ENCODE results near the gene DCUN1D2. TPM values are rescaled to one million over a fixed set of nuclear protein-coding genes. Genes with fewer than 3 reads are reported as not detected.

Gene DCUN1D2
- total RNA-seq, 1 donor from 2014 or later, result 12.9 TPM

- H3K27me3 ChIP-seq (ENCODE audit: control insufficient read depth, insufficient read depth, low read length), result no peaks in the 10 kb centered on the region
- DNase-seq (ENCODE audit: low read depth), result peak; percentile 74
- no peaks in the 10 kb centered on the region for H3K36me3 ChIP-seq (ENCODE audit: control insufficient read depth, insufficient read depth, low read length)
- no peak for TF ChIP-seq CTCF (IDR thresholded peaks at IDR 0.05; ENCODE audit: insufficient read depth, low read length, poor library complexity, severe bottlenecking)
- peak overlapping the region; percentile 25 for H3K4me3 ChIP-seq (ENCODE audit: low read depth, low read length)
Observed at GRCh38 chr13:113410472-113411201, 79.9 kb downstream of the DCUN1D2 start.

- Histone ChIP-seq H3K27me3 (ENCODE audit: control insufficient read depth, insufficient read depth, low read length) (no peaks in the 10 kb centered on the region), H3K36me3 (ENCODE audit: control insufficient read depth, insufficient read depth, low read length) (no peaks in the 10 kb centered on the region), H3K4me3 (ENCODE audit: low read depth, low read length) (no peak overlapping the region)
- DNase-seq (ENCODE audit: low read depth), result no peak
- no peak for TF ChIP-seq CTCF (IDR thresholded peaks at IDR 0.05; ENCODE audit: insufficient read depth, low read length, poor library complexity, severe bottlenecking)
Observed at GRCh38 chr13:113408562-113408961, 81.9 kb downstream of the DCUN1D2 start.

- no peak for DNase-seq (ENCODE audit: low read depth)
- no peak for TF ChIP-seq CTCF (IDR thresholded peaks at IDR 0.05; ENCODE audit: insufficient read depth, low read length, poor library complexity, severe bottlenecking)
- H3K27me3 ChIP-seq (ENCODE audit: control insufficient read depth, insufficient read depth, low read length), result no peaks in the 10 kb centered on the region
Observed at GRCh38 chr13:113407531-113408393, 82.7 kb downstream of the DCUN1D2 start.

GRCh38 chr13:113407103-113407530 is 83.4 kb downstream of the DCUN1D2 start:
- TF ChIP-seq CTCF (IDR thresholded peaks at IDR 0.05; ENCODE audit: insufficient read depth, low read length, poor library complexity, severe bottlenecking), result no peak
- no peak for DNase-seq (ENCODE audit: low read depth)
- H3K36me3 ChIP-seq (ENCODE audit: control insufficient read depth, insufficient read depth, low read length), result no peaks in the 10 kb centered on the region
- H3K4me3 ChIP-seq (ENCODE audit: low read depth, low read length), result no peak overlapping the region
- H3K27me3 ChIP-seq (ENCODE audit: control insufficient read depth, insufficient read depth, low read length), result peaks cover 3% of the 10 kb centered on the region

More at GRCh38 chr13:113407531-113408393, 82.7 kb downstream of the DCUN1D2 start:
- no peaks in the 10 kb centered on the region for H3K36me3 ChIP-seq (ENCODE audit: control insufficient read depth, insufficient read depth, low read length)
- H3K4me3 ChIP-seq (ENCODE audit: low read depth, low read length), result no peak overlapping the region

GRCh38 chr13:113406321-113407102 is 84.0 kb downstream of the DCUN1D2 start:
- Histone ChIP-seq H3K4me3 (ENCODE audit: low read depth, low read length) (no peak overlapping the region), H3K27me3 (ENCODE audit: control insufficient read depth, insufficient read depth, low read length) (peaks cover 9% of the 10 kb centered on the region), H3K36me3 (ENCODE audit: control insufficient read depth, insufficient read depth, low read length) (no peaks in the 10 kb centered on the region)
- no peak for DNase-seq (ENCODE audit: low read depth)
- TF ChIP-seq CTCF (IDR thresholded peaks at IDR 0.05; ENCODE audit: insufficient read depth, low read length, poor library complexity, severe bottlenecking), result no peak

Other genes with a start within 250 kb of the DCUN1D2 start
- gene LAMP1, start 193.5 kb downstream of the DCUN1D2 start, total RNA-seq, result 273 and 317 TPM in 2 replicates
- gene GRTP1, start 126.6 kb downstream of the DCUN1D2 start, total RNA-seq, result 2.3 and 5.4 TPM in 2 replicates
- 0.75 and 0.84 TPM in 2 replicates for gene ADPRHL1, start 37.2 kb downstream of the DCUN1D2 start, total RNA-seq
- 47.7 and 54.4 TPM in 2 replicates for gene TFDP1, start 94.0 kb upstream of the DCUN1D2 start, total RNA-seq
- gene ATP4B, start 167.5 kb upstream of the DCUN1D2 start, total RNA-seq, result not detected in 2 replicates
- not detected in 2 replicates for gene GRK1, start 176.5 kb upstream of the DCUN1D2 start, total RNA-seq

All from kidney epithelial cell (primary cell).